ENCODE measurements around the gene ITGB1BP2. TPM values are rescaled to one million over a fixed set of nuclear protein-coding genes. Genes with fewer than 3 reads are reported as not detected.
"Not testable (repeated sequence)": the region's sequence is repeated elsewhere in the genome, so short reads cannot be mapped to it uniquely, and the experiment has no call there.

The ITGB1BP2 gene
- total RNA-seq, 3 donors from 2014 or later, result 1.0 to 1.6 TPM; not detected in 1

DNA sequence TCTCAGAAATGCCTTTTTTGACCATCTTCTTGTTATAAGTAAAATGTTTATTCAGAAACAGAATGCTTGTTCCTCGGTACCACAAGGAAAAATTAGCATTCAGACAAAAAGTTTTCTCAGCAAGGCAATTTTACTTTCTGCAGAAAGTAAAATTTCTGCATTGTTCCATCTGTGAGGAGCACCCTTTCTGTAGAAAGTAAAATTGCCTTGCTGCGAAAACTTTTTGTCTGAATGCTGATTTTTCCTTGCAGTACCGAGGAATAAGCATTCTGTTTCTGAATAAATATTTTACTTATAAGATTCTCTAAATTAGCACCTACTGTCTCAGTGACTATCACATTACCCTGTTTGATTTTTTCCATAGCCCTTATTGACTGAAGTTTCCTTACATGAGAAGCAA, 24.8 kb downstream of the ITGB1BP2 start:
- Histone ChIP-seq H3K4me3 (no peak overlapping the region), H3K36me3 (no peaks in the 10 kb centered on the region), H3K4me1 (no peaks in the 10 kb centered on the region), H3K27me3 (peaks cover 0 to 5% of the 10 kb centered on the region in 2 donors), H3K9me3 (peaks cover 9 to 17% of the 10 kb centered on the region in 2 donors), H3K27ac (no peak overlapping the region)
- TF ChIP-seq, protein P1, sequence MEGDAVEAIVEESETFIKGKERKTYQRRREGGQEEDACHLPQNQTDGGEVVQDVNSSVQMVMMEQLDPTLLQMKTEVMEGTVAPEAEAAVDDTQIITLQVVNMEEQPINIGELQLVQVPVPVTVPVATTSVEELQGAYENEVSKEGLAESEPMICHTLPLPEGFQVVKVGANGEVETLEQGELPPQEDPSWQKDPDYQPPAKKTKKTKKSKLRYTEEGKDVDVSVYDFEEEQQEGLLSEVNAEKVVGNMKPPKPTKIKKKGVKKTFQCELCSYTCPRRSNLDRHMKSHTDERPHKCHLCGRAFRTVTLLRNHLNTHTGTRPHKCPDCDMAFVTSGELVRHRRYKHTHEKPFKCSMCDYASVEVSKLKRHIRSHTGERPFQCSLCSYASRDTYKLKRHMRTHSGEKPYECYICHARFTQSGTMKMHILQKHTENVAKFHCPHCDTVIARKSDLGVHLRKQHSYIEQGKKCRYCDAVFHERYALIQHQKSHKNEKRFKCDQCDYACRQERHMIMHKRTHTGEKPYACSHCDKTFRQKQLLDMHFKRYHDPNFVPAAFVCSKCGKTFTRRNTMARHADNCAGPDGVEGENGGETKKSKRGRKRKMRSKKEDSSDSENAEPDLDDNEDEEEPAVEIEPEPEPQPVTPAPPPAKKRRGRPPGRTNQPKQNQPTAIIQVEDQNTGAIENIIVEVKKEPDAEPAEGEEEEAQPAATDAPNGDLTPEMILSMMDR (IDR thresholded peaks at IDR 0.05), result no peak
- TF ChIP-seq POLR2AphosphoS5 (IDR thresholded peaks at IDR 0.05) (no peak), POLR2A (IDR thresholded peaks at IDR 0.05) (no peak)
- no peak for DNase-seq (ENCODE audit: low spot score in 2 of 2)
- intact Hi-C loops (cut with DNase I; ENCODE audit: low total_unique reads), result no loop called here

DNA sequence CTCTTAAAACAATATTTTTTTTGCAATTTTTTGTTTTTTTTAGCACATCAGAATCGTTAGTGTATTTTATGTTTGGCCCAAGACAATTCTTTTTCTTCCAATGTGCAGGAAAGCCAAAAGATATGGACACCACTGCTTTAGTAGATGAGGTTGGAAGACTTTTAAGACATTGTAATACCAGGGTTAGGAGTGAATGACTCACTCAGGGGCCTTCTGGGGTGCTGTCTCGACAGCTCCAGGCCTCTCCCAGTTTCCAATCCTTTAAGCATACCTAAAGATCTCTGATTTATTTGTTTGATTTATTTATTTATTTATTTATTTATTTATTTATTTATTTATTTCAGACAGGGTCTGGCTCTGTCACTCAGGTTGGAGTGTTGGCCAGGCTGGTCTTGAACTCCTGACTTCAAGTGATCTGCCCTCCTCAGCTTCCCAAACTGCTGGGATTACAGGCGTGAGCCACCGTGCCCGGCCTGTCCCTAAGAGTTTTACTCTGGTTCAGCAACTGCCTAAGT, 47.7 kb downstream of the ITGB1BP2 start:
- intact Hi-C loops (cut with DNase I; ENCODE audit: low total_unique reads), result loop anchor here (5.0 kb wide), 1 partner anchor 1002 kb away; no protein-coding TSS in a partner anchor
- not testable (repeated sequence) for H3K27me3 ChIP-seq

DNA sequence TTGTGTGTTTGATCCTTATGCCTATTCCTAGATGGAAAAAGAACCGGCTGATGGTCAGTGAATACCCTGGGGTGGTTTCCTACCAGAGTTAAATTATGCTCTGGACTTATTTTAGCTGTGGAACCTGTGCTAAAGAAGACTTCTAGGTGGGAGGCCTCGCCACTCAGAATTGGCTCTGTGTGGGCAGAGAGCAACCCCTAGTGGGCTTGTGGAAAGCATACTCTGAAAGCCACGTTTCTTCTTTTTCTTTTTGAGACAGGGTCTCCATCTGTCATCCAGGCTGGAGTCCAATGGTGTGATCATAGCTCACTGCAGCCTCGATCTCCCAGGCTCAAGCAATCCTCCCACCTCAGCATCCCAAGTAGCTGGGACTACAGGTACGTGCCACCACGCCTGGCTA, 48.3 kb downstream of the ITGB1BP2 start:
- H3K27me3 ChIP-seq; H3K27ac ChIP-seq; H3K4me3 ChIP-seq; H3K36me3 ChIP-seq; H3K9me3 ChIP-seq; H3K4me1 ChIP-seq; DNase-seq (ENCODE audit: low spot score in 2 of 2): not testable (repeated sequence)
- intact Hi-C loops (cut with DNase I; ENCODE audit: low total_unique reads), result loop anchor here (5.0 kb wide), 1 partner anchor 1003 kb away; no protein-coding TSS in a partner anchor

More for the DNA sequence above, 47.7 kb downstream of the ITGB1BP2 start:
- DNase-seq (ENCODE audit: low spot score in 2 of 2); H3K4me3 ChIP-seq; H3K4me1 ChIP-seq; H3K36me3 ChIP-seq; H3K27ac ChIP-seq; H3K9me3 ChIP-seq: not testable (repeated sequence)

DNA sequence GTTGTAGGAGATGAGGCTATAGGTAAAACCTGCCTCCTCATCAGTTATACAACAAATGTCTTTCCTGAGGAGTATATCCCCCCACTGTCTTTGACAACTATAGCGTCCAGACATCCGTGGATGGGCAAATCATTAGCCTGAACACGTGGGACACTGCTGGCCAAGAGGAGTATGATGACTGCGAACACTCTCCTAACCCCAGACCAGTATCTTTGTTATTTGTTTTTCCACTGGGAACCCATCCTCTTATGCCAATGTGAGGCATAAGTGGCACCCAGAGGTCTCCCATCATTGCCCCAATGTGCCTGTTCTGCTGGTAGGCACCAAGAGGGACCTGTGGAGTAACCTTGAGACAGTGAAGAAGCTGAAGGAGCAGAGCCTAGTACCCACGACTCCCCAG, 50.9 kb downstream of the ITGB1BP2 start:
- intact Hi-C loops (cut with DNase I; ENCODE audit: low total_unique reads); H3K27me3 ChIP-seq; H3K4me1 ChIP-seq; H3K36me3 ChIP-seq; H3K4me3 ChIP-seq; H3K27ac ChIP-seq; H3K9me3 ChIP-seq; DNase-seq (ENCODE audit: low spot score in 2 of 2): not testable (repeated sequence)

Other genes with a start within 250 kb of the ITGB1BP2 start
- 10 to 100 TPM; 31.4 to 55.2 (median 44.2) TPM for gene SNX12, start 233.4 kb upstream of the ITGB1BP2 start, total RNA-seq
- 10 to 100 TPM; 14.7 to 30.1 (median 21.1) TPM for gene FOXO4, start 205.9 kb upstream of the ITGB1BP2 start, total RNA-seq
- not detected for gene CXorf65, start 195.0 kb upstream of the ITGB1BP2 start, total RNA-seq
- 10 to 100 TPM in 1 of 3 donors, 1 to 10 TPM in 2; 5.1 to 10.8 (median 8.0) TPM for gene IL2RG, start 190.2 kb upstream of the ITGB1BP2 start, total RNA-seq
- 10 to 100 TPM; 32.1 to 34.7 (median 33.9) TPM for gene MED12, start 183.2 kb upstream of the ITGB1BP2 start, total RNA-seq
- gene NLGN3, start 156.9 kb upstream of the ITGB1BP2 start, total RNA-seq, result 1 to 10 TPM in 1 of 3 donors, under 1 TPM in 2; under 0.01 to 1.0 (median 0.32) TPM
- gene GJB1, start 78.5 kb upstream of the ITGB1BP2 start, total RNA-seq, result 1 to 10 TPM in 2 of 3 donors, not detected in 1; 1.8 to 6.9 TPM
- 10 to 100 TPM; 11.5 to 17.6 (median 11.5) TPM for gene ZMYM3, start 47.6 kb upstream of the ITGB1BP2 start, total RNA-seq
- 100 to 1,000 TPM; 247 to 260 (median 257) TPM for gene NONO, start 18.1 kb upstream of the ITGB1BP2 start, total RNA-seq
- gene TAF1, start 64.6 kb downstream of the ITGB1BP2 start, total RNA-seq, result 10 to 100 TPM; 54.4 to 71.0 (median 60.6) TPM
- 100 to 1,000 TPM; 169 to 345 (median 214) TPM for gene OGT, start 231.4 kb downstream of the ITGB1BP2 start, total RNA-seq